Panc1 (cell line): Measurements from ENCODE around the gene LNX1. TPM values are rescaled to one million over a fixed set of nuclear protein-coding genes. Genes with fewer than 3 reads are reported as not detected.

Source experiments
- ATAC-seq: fragments of 200-7000 bp; cut with Tn5 transposase; 2 replicates; pipeline ENCODE4 v1.9.1; 2020; ENCODE audit warnings: mild to moderate bottlenecking, moderate library complexity
- BruUV-seq: library from RNA; stranded (reverse); fragments of 400-500 nt; replicated peaks from 2 replicates; lab custom pipeline; 2021; lab: Mats Ljungman, UMichigan
- CTCF ChIA-PET: fragments of 300-600 bp; sonication (Branson Sonifier 250); formaldehyde crosslinking; loops from one replicate; lab custom pipeline; 2022; ENCODE audit warnings: antibody characterized with exemption; lab: Charles Lee
- POLR2A ChIA-PET: fragments of 300-600 bp; sonication (Branson Sonifier 250); formaldehyde crosslinking; loops from one replicate; lab custom pipeline; 2022; ENCODE audit warnings: antibody characterized with exemption; lab: Charles Lee
- DNase-seq: peaks from one replicate; pipeline ENCODE4 v3.0.0-alpha.2; 2010; ENCODE audit warnings: low read depth, low spot score
- H3K27ac ChIP-seq: 2 replicates; pipeline ENCODE4 v1.5.1; 2011; ENCODE audit warnings: mild to moderate bottlenecking, low read length, inconsistent platforms
- H3K27me3 ChIP-seq: fragments of 200-500 bp; sonication (Bioruptor generic); 2 replicates; pipeline ENCODE4 v1.6.0; 2014; ENCODE audit warnings: low read length, inconsistent platforms; ENCODE audit not compliant: control insufficient read depth, insufficient read depth
- H3K36me3 ChIP-seq: fragments of 200-500 bp; sonication (Bioruptor generic); 2 replicates; pipeline ENCODE4 v1.5.1; 2014; ENCODE audit warnings: inconsistent platforms, mild to moderate bottlenecking, low read length, moderate library complexity; ENCODE audit not compliant: control insufficient read depth, insufficient read depth
- H3K4me1 ChIP-seq: 2 replicates; pipeline ENCODE4 v1.5.1; 2011; ENCODE audit warnings: inconsistent platforms, mild to moderate bottlenecking, low read length, moderate library complexity; ENCODE audit not compliant: control insufficient read depth, insufficient read depth
- H3K4me3 ChIP-seq, 2 experiments: 2 replicates each; pipeline ENCODE4 v1.5.1; 2011 to 2012; ENCODE audit warnings: low read depth in 2 of 2, low read length in 2 of 2, mild to moderate bottlenecking in 2 of 2, inconsistent platforms in 1 of 2, moderate library complexity in 1 of 2
- H3K9me3 ChIP-seq: fragments of 200-500 bp; sonication (Bioruptor generic); 2 replicates; pipeline ENCODE4 v1.5.1; 2014; ENCODE audit warnings: low read depth, mild to moderate bottlenecking, inconsistent platforms, low read length, moderate library complexity; ENCODE audit not compliant: control insufficient read depth, insufficient read depth
- POLR2AphosphoS5 ChIP-seq: IDR thresholded peaks from 2 replicates; pipeline ENCODE4 v1.6.1; 2012; ENCODE audit warnings: mild to moderate bottlenecking, low read depth, low read length, moderate library complexity
- SIN3A ChIP-seq: IDR thresholded peaks from 2 replicates; pipeline ENCODE4 v1.6.1; 2012; ENCODE audit warnings: low read depth, mild to moderate bottlenecking, low read length, moderate library complexity, borderline replicate concordance; ENCODE audit not compliant: insufficient read depth
- TCF7L2 ChIP-seq: IDR thresholded peaks from 2 replicates; pipeline ENCODE4 v1.6.1; 2011; ENCODE audit warnings: mild to moderate bottlenecking, low read depth, low read length, inconsistent platforms
- in situ Hi-C: cut with HindIII; loops from 2 replicates; pipeline ENCODE4 v1.10.0; 2016; ENCODE audit warnings: low sequenced_read_pairs, low pct_unique_long_range_greater_than_20kb
- intact Hi-C: fragments of 100-400 bp; cut with micrococcal nuclease; formaldehyde crosslinking; loops from one replicate; pipeline ENCODE4 v1.10.0; 2022; ENCODE audit not compliant: unreplicated experiment
- total RNA-seq: library from RNA; stranded (reverse); gene quantifications from one replicate; pipeline ENCODE4 v1.2.1, GENCODE V29; 2021; ENCODE audit not compliant: unreplicated experiment
- TF ChIP-seq, protein P1 (sequence below): fragments of 450-650 bp; IDR thresholded peaks from 2 replicates; pipeline ENCODE4 v1.5.1; 2017; ENCODE audit warnings: mild to moderate bottlenecking
- TF ChIP-seq, protein P2 (sequence below), 2 experiments: IDR thresholded peaks; 2 replicates each; pipeline ENCODE4 v1.6.1; 2011 to 2012; ENCODE audit warnings: low read depth in 2 of 2, control low read depth in 1 of 2, low read length in 1 of 2, mild to moderate bottlenecking in 1 of 2, moderate library complexity in 1 of 2; ENCODE audit not compliant: insufficient read depth in 1 of 2

Gene LNX1
- total RNA-seq, 1 experiment from 2014 or later: 0.18 TPM

DNA sequence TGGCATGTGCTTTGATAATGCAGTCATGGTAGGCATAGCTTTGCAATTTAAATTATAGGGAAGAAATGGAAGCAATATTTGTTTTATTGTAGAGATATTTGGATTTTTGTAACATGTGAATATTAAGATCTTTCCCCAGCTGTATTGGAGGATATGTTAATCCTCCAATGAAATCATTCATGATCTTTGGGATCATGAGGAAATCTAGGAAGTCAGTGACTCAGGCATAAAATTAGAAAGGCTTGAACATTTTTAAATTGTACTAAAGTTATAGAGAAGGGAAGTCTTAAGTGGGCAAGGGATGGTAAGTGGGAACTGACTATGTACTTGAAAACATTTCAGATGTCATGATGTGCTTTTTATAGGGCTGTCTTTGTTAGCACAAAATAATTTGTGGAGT lies 167.0 kb downstream of the LNX1 start:
- ChIA-PET CTCF (no interaction called here), POLR2A (no interaction called here)
- Histone ChIP-seq H3K27me3 (no peaks in the 10 kb centered on the region), H3K4me1 (no peaks in the 10 kb centered on the region), H3K4me3 (no peak overlapping the region), H3K36me3 (peaks cover 10% of the 10 kb centered on the region; the same call in 1 of the 2 replicates), H3K27ac (no peak overlapping the region), H3K9me3 (no peaks in the 10 kb centered on the region)
- ATAC-seq (no peak), DNase-seq (no peak)
- TF ChIP-seq TCF7L2 (no peak), POLR2AphosphoS5 (no peak), SIN3A (no peak)
- TF ChIP-seq, protein P1, sequence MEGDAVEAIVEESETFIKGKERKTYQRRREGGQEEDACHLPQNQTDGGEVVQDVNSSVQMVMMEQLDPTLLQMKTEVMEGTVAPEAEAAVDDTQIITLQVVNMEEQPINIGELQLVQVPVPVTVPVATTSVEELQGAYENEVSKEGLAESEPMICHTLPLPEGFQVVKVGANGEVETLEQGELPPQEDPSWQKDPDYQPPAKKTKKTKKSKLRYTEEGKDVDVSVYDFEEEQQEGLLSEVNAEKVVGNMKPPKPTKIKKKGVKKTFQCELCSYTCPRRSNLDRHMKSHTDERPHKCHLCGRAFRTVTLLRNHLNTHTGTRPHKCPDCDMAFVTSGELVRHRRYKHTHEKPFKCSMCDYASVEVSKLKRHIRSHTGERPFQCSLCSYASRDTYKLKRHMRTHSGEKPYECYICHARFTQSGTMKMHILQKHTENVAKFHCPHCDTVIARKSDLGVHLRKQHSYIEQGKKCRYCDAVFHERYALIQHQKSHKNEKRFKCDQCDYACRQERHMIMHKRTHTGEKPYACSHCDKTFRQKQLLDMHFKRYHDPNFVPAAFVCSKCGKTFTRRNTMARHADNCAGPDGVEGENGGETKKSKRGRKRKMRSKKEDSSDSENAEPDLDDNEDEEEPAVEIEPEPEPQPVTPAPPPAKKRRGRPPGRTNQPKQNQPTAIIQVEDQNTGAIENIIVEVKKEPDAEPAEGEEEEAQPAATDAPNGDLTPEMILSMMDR: no peak
- TF ChIP-seq, protein P2, sequence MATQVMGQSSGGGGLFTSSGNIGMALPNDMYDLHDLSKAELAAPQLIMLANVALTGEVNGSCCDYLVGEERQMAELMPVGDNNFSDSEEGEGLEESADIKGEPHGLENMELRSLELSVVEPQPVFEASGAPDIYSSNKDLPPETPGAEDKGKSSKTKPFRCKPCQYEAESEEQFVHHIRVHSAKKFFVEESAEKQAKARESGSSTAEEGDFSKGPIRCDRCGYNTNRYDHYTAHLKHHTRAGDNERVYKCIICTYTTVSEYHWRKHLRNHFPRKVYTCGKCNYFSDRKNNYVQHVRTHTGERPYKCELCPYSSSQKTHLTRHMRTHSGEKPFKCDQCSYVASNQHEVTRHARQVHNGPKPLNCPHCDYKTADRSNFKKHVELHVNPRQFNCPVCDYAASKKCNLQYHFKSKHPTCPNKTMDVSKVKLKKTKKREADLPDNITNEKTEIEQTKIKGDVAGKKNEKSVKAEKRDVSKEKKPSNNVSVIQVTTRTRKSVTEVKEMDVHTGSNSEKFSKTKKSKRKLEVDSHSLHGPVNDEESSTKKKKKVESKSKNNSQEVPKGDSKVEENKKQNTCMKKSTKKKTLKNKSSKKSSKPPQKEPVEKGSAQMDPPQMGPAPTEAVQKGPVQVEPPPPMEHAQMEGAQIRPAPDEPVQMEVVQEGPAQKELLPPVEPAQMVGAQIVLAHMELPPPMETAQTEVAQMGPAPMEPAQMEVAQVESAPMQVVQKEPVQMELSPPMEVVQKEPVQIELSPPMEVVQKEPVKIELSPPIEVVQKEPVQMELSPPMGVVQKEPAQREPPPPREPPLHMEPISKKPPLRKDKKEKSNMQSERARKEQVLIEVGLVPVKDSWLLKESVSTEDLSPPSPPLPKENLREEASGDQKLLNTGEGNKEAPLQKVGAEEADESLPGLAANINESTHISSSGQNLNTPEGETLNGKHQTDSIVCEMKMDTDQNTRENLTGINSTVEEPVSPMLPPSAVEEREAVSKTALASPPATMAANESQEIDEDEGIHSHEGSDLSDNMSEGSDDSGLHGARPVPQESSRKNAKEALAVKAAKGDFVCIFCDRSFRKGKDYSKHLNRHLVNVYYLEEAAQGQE (IDR thresholded peaks at IDR 0.05; ENCODE audit: insufficient read depth in 1 of 2, low read depth in 2 of 2, low read length in 1 of 2): no peak
- BruUV-seq: no TSS peak
- in situ Hi-C loops: no loop called here
- intact Hi-C loops: no loop called here

DNA sequence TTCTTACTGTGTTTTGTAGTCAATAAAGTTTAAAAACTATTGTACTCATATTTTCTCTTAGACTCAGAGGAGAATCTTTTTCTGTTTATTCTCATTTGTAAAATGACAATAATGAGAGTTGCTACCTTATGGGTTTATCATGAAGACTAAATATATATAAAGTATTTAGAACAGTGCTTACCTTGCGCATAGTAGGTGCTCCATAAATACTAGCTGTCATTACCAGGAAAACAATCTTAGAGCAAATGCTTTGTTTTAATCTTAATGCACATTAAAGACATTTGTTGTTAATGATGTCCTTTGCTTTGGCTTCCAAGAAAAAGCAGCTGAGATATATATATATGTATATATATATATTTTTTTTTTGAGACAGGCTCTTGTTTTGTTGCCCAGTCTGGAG lies 168.9 kb downstream of the LNX1 start:
- CTCF ChIA-PET: no interaction called here
- intact Hi-C loops (no loop called here), in situ Hi-C loops (no loop called here)
- Histone ChIP-seq H3K9me3 (no peaks in the 10 kb centered on the region), H3K36me3 (no peaks in the 10 kb centered on the region; the same call in 1 of the 2 replicates), H3K27ac (no peak overlapping the region), H3K4me3 (no peak overlapping the region), H3K4me1 (no peaks in the 10 kb centered on the region), H3K27me3 (no peaks in the 10 kb centered on the region)
- no peak for ATAC-seq
- TF ChIP-seq TCF7L2 (no peak), SIN3A (no peak)
- POLR2A ChIA-PET: no interaction called here
- no peak for DNase-seq
- BruUV-seq: no TSS peak

DNA sequence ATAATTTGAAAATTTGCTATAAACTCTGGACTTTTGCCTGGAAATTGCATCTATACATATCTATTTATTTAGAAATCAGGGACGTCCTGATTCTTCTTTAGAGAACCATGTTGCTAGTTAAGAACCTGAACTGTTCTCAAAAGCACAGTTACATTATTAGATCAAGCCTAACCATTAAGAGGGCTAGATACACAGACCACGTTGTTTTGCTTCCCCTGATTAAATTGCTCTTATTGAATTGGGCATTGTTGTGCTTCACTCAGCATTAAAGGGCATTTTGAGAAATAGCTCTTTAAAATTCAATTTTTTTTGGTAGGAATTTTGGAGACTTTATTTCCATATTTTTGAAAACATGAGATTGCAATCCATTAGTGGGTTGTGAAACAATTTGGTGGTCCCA lies 169.5 kb downstream of the LNX1 start:
- Histone ChIP-seq H3K36me3 (no peaks in the 10 kb centered on the region; the same call in 1 of the 2 replicates), H3K27me3 (no peaks in the 10 kb centered on the region), H3K9me3 (no peaks in the 10 kb centered on the region), H3K4me3 (no peak overlapping the region), H3K4me1 (no peaks in the 10 kb centered on the region), H3K27ac (no peak overlapping the region)
- no peak for ATAC-seq
- intact Hi-C loops: no loop called here
- ChIA-PET CTCF (no interaction called here), POLR2A (no interaction called here)
- in situ Hi-C loops: no loop called here
- BruUV-seq: no TSS peak
- TF ChIP-seq TCF7L2 (no peak), POLR2AphosphoS5 (no peak), SIN3A (no peak)
- TF ChIP-seq, protein P1: no peak
- TF ChIP-seq, protein P2 (IDR thresholded peaks at IDR 0.05; ENCODE audit: insufficient read depth in 1 of 2, low read depth in 2 of 2, low read length in 1 of 2): no peak
- no peak for DNase-seq
